Ovary (tissue), 3 donors: Measurements from ENCODE around the gene RIPOR2.

Source experiments
- CTCF ChIP-seq, 3 donors: fragments of 450-650 bp in 2 of 3; fragments of 200-600 bp in 1 of 3; IDR thresholded peaks; one replicate each; pipeline versions ENCODE4 v1.5.1 to v1.8.0; 2016 to 2022; ENCODE audit warnings: antibody characterized with exemption in 3 of 3, mild to moderate bottlenecking in 1 of 3
- EP300 ChIP-seq: sonication (generic); formaldehyde crosslinking; IDR thresholded peaks from one replicate; pipeline ENCODE4 v1.6.1; 2017; ENCODE audit warnings: antibody characterized with exemption
- POLR2A ChIP-seq: fragments of 450-650 bp; IDR thresholded peaks from one replicate; pipeline ENCODE4 v1.6.1; 2017; ENCODE audit warnings: antibody characterized with exemption, mild to moderate bottlenecking, moderate library complexity
- donor health status: DM: no; HTN: no; CAD: no.

- no peak for TF ChIP-seq CTCF (IDR thresholded peaks at IDR 0.05)
- no peak for TF ChIP-seq POLR2A
- TF ChIP-seq EP300: no peak
Observed at GRCh38 chr6:24788031-24788665, 147.6 kb downstream of the RIPOR2 start.
